HCT116 (cell line): Measurements from ENCODE around the gene HOXB2. TPM values are rescaled to one million over a fixed set of nuclear protein-coding genes. Genes with fewer than 3 reads are reported as not detected.

ENCODE experiments used
- ATAC-seq: fragments of 200-7000 bp; cut with Tn5 transposase; 2 replicates; pipeline ENCODE4 v1.9.1; 2020; ENCODE audit warnings: mild to moderate bottlenecking, moderate library complexity
- BruUV-seq: library from RNA; stranded (reverse); fragments of 400-500 nt; replicated peaks from 2 replicates; lab custom pipeline; 2021; lab: Mats Ljungman, UMichigan
- CTCF ChIA-PET: fragments of 300-600 bp; sonication (Branson Sonifier 250); formaldehyde crosslinking; loops from one replicate; lab custom pipeline; 2021; ENCODE audit warnings: antibody characterized with exemption; lab: Charles Lee
- POLR2A ChIA-PET: fragments of 300-600, 350-600 bp; sonication (Branson Sonifier 250); formaldehyde crosslinking; loops from one replicate; lab custom pipeline; 2021; ENCODE audit warnings: antibody characterized with exemption; lab: Charles Lee
- RAD21 ChIA-PET, 2 experiments: fragments of 300-600 bp; sonication (Branson Sonifier 250); formaldehyde crosslinking; loops; one replicate each; lab custom pipeline; 2023; ENCODE audit warnings: low total read pairs in 2 of 2; ENCODE audit not compliant: uncharacterized antibody in 2 of 2, unreplicated experiment in 2 of 2, low non-redundant PET in 1 of 2; lab: Charles Lee
- DNase-seq: peaks from one replicate; pipeline ENCODE4 v3.0.0-alpha.2; 2010; ENCODE audit warnings: low read depth, low spot score
- H2AFZ ChIP-seq: fragments of 200-600 bp; shearing (Covaris generic), sonication (generic); 2 replicates; pipeline ENCODE4 v1.6.1; 2017; ENCODE audit warnings: low read depth, mixed run types, mixed read lengths, antibody characterized with exemption, low read length; ENCODE audit not compliant: poor library complexity, severe bottlenecking
- H3K27ac ChIP-seq: 2 replicates; pipeline ENCODE4 v1.5.1; 2012; ENCODE audit warnings: low read depth, low read length
- H3K27me3 ChIP-seq: fragments of 200-600 bp; sonication (generic); 2 replicates; pipeline ENCODE4 v1.6.1; 2016; ENCODE audit warnings: mixed run types, low read length, mixed read lengths; ENCODE audit not compliant: insufficient read depth
- H3K36me3 ChIP-seq, 2 experiments: fragments of 200-500 bp in 1 of 2; fragments of 200-600 bp in 1 of 2; sonication (Bioruptor generic) in 1 of 2; sonication (generic) in 1 of 2; 2 replicates each; pipeline versions ENCODE4 v1.5.1 to v1.6.1; 2014 to 2016; ENCODE audit warnings: low read length in 2 of 2, inconsistent platforms in 1 of 2, mixed read lengths in 1 of 2, mixed run types in 1 of 2; ENCODE audit not compliant: insufficient read depth in 2 of 2, control insufficient read depth in 1 of 2
- H3K4me1 ChIP-seq, 2 experiments: fragments of 200-600 bp in 1 of 2; sonication (generic) in 1 of 2; 2 replicates each; pipeline versions ENCODE4 v1.5.1 to v1.6.1; 2012 to 2017; ENCODE audit warnings: low read length in 2 of 2, inconsistent platforms in 1 of 2, mild to moderate bottlenecking in 1 of 2, mixed read lengths in 1 of 2, mixed run types in 1 of 2, moderate library complexity in 1 of 2; ENCODE audit not compliant: insufficient read depth in 2 of 2, control insufficient read depth in 1 of 2
- H3K4me2 ChIP-seq: fragments of 200-600 bp; sonication (generic); 2 replicates; pipeline ENCODE4 v1.6.1; 2017; ENCODE audit warnings: mixed run types, low read length, mixed read lengths
- H3K4me3 ChIP-seq, 2 experiments: fragments of 200-600 bp in 1 of 2; sonication (generic) in 1 of 2; replicated peaks in 1 of 2; 2 replicates each; pipeline ENCODE4 v1.5.1; 2011 to 2016; ENCODE audit warnings: low read length in 2 of 2, control low read depth in 1 of 2, low read depth in 1 of 2, mild to moderate bottlenecking in 1 of 2, mixed read lengths in 1 of 2, mixed run types in 1 of 2
- H3K79me2 ChIP-seq: fragments of 200-600 bp; sonication (generic); 2 replicates; pipeline ENCODE4 v1.6.1; 2017; ENCODE audit warnings: mild to moderate bottlenecking, mixed run types, low read length, moderate library complexity, mixed read lengths; ENCODE audit not compliant: insufficient read depth
- H3K9ac ChIP-seq: fragments of 200-600 bp; sonication (generic); 2 replicates; pipeline ENCODE4 v1.6.1; 2016; ENCODE audit warnings: low read length, mixed read lengths
- H3K9me2 ChIP-seq: fragments of 200-600 bp; sonication (generic), shearing (Covaris generic); 2 replicates; pipeline ENCODE4 v1.6.1; 2017; ENCODE audit warnings: mixed run types, mild to moderate bottlenecking, moderate library complexity; ENCODE audit not compliant: insufficient read depth
- H3K9me3 ChIP-seq, 2 experiments: fragments of 200-500 bp in 1 of 2; fragments of 200-600 bp in 1 of 2; sonication (Bioruptor generic) in 1 of 2; sonication (generic) in 1 of 2; 2 replicates each; pipeline ENCODE4 v1.6.1; 2014 to 2017; ENCODE audit warnings: low read length in 2 of 2, mixed read lengths in 2 of 2, inconsistent platforms in 1 of 2, low read depth in 1 of 2, mild to moderate bottlenecking in 1 of 2, mixed run types in 1 of 2, moderate library complexity in 1 of 2; ENCODE audit not compliant: control insufficient read depth in 1 of 2, insufficient read depth in 1 of 2
- H4K20me1 ChIP-seq: fragments of 200-600 bp; sonication (generic), shearing (Covaris generic); 2 replicates; pipeline ENCODE4 v1.6.1; 2017; ENCODE audit warnings: mixed run types, mild to moderate bottlenecking, moderate library complexity; ENCODE audit not compliant: insufficient read depth
- CBX3 ChIP-seq: IDR thresholded peaks from 2 replicates; pipeline ENCODE4 v1.6.1; 2012; ENCODE audit warnings: low read depth
- EGR1 ChIP-seq: IDR thresholded peaks from 2 replicates; pipeline ENCODE4 v1.6.1; 2012; ENCODE audit warnings: low read depth
- EZH2phosphoT487 ChIP-seq: fragments of 200-600 bp; IDR thresholded peaks from 2 replicates; pipeline ENCODE4 v1.6.1; 2018; ENCODE audit warnings: antibody characterized with exemption, borderline replicate concordance
- JUND ChIP-seq: IDR thresholded peaks from 2 replicates; pipeline ENCODE4 v1.6.1; 2012
- YY1 ChIP-seq: IDR thresholded peaks from 2 replicates; pipeline ENCODE4 v1.6.1; 2011; ENCODE audit warnings: low read length, low read depth, moderate library complexity, mild to moderate bottlenecking; ENCODE audit not compliant: insufficient replicate concordance; ENCODE audit errors: extremely low read depth
- ZFX ChIP-seq: fragments of 450-650 bp; IDR thresholded peaks from 2 replicates; pipeline ENCODE4 v1.6.1; 2017
- ZNF274 ChIP-seq: fragments of 200-500 bp; sonication (Bioruptor generic); IDR thresholded peaks from 2 replicates; pipeline ENCODE4 v1.6.1; 2014; ENCODE audit warnings: mild to moderate bottlenecking, low read depth, low read length, inconsistent platforms
- intact Hi-C: fragments of 100-400 bp; cut with micrococcal nuclease; formaldehyde crosslinking; loops from 2 replicates; pipeline ENCODE4 v1.10.0; 2022
- total RNA-seq: library from RNA; stranded (reverse); gene quantifications from one replicate; pipeline ENCODE4 v1.2.1, GENCODE V29; 2021; ENCODE audit not compliant: unreplicated experiment
- TF ChIP-seq, protein P1 (sequence below): IDR thresholded peaks from 2 replicates; pipeline ENCODE4 v1.6.1; 2012; ENCODE audit warnings: low read depth
- TF ChIP-seq, protein P2 (sequence below): IDR thresholded peaks from 2 replicates; pipeline ENCODE4 v1.6.1; 2012
- TF ChIP-seq, protein P3 (sequence below): IDR thresholded peaks from 2 replicates; pipeline ENCODE4 v1.6.1; 2011; ENCODE audit warnings: mild to moderate bottlenecking, low read length, moderate library complexity; ENCODE audit not compliant: insufficient replicate concordance; ENCODE audit errors: extremely low read depth
- TF ChIP-seq, protein P4 (sequence below): IDR thresholded peaks from 2 replicates; pipeline ENCODE4 v1.6.1; 2012

The HOXB2 gene
- total RNA-seq, 1 experiment from 2014 or later: 2.0 TPM

DNA sequence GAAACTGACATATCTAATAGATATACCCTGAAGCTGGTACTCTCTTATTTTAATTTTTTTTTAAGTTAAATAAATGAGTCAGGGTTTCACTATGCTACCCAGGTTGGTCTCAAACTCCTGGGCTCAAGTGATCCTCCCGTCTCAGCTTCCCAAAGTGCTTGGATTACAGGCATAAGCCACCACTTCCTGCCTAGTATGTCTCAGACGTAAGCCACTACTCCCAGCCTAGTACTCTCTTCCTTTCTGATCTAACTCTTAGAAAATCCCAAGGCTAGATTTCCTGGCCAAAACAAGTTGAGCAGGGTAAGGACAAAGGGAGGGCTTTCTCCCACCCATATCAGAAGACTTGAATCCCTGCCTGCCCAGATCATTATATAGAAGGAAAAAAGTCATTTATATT lies 47.8 kb downstream of the HOXB2 start:
- ChIA-PET POLR2A (no interaction called here), RAD21 (no interaction called here), CTCF (interaction anchor here (1.4 kb wide), 1 partner anchor 9 kb away, joined by 3 read pairs; no protein-coding TSS in a partner anchor)
- H3K4me2 ChIP-seq: no peak overlapping the region
- intact Hi-C loops: no loop called here
- no peaks in the 10 kb centered on the region for H3K36me3 ChIP-seq
- BruUV-seq: no TSS peak
- H4K20me1 ChIP-seq: no peaks in the 10 kb centered on the region
- no peaks in the 10 kb centered on the region for H3K9me2 ChIP-seq
- no peak overlapping the region for H3K27ac ChIP-seq
- no peak overlapping the region for H3K4me3 ChIP-seq
- no peak overlapping the region for H2AFZ ChIP-seq
- no peaks in the 10 kb centered on the region for H3K27me3 ChIP-seq
- H3K4me1 ChIP-seq: peaks cover 6 to 20% of the 10 kb centered on the region in 2 experiments
- H3K9me3 ChIP-seq: no peaks in the 10 kb centered on the region
- DNase-seq: no peak
- no peak for ATAC-seq
- no peak for TF ChIP-seq CBX3
- TF ChIP-seq, protein P1, sequence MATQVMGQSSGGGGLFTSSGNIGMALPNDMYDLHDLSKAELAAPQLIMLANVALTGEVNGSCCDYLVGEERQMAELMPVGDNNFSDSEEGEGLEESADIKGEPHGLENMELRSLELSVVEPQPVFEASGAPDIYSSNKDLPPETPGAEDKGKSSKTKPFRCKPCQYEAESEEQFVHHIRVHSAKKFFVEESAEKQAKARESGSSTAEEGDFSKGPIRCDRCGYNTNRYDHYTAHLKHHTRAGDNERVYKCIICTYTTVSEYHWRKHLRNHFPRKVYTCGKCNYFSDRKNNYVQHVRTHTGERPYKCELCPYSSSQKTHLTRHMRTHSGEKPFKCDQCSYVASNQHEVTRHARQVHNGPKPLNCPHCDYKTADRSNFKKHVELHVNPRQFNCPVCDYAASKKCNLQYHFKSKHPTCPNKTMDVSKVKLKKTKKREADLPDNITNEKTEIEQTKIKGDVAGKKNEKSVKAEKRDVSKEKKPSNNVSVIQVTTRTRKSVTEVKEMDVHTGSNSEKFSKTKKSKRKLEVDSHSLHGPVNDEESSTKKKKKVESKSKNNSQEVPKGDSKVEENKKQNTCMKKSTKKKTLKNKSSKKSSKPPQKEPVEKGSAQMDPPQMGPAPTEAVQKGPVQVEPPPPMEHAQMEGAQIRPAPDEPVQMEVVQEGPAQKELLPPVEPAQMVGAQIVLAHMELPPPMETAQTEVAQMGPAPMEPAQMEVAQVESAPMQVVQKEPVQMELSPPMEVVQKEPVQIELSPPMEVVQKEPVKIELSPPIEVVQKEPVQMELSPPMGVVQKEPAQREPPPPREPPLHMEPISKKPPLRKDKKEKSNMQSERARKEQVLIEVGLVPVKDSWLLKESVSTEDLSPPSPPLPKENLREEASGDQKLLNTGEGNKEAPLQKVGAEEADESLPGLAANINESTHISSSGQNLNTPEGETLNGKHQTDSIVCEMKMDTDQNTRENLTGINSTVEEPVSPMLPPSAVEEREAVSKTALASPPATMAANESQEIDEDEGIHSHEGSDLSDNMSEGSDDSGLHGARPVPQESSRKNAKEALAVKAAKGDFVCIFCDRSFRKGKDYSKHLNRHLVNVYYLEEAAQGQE: no peak
- no peak for TF ChIP-seq ZNF274
- no peak for TF ChIP-seq JUND
- no peak for TF ChIP-seq ZFX
- TF ChIP-seq EGR1: no peak
- TF ChIP-seq, protein P2, sequence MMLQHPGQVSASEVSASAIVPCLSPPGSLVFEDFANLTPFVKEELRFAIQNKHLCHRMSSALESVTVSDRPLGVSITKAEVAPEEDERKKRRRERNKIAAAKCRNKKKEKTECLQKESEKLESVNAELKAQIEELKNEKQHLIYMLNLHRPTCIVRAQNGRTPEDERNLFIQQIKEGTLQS: no peak
- TF ChIP-seq EZH2phosphoT487: no peak
- TF ChIP-seq, protein P3, sequence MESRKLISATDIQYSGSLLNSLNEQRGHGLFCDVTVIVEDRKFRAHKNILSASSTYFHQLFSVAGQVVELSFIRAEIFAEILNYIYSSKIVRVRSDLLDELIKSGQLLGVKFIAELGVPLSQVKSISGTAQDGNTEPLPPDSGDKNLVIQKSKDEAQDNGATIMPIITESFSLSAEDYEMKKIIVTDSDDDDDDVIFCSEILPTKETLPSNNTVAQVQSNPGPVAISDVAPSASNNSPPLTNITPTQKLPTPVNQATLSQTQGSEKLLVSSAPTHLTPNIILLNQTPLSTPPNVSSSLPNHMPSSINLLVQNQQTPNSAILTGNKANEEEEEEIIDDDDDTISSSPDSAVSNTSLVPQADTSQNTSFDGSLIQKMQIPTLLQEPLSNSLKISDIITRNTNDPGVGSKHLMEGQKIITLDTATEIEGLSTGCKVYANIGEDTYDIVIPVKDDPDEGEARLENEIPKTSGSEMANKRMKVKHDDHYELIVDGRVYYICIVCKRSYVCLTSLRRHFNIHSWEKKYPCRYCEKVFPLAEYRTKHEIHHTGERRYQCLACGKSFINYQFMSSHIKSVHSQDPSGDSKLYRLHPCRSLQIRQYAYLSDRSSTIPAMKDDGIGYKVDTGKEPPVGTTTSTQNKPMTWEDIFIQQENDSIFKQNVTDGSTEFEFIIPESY: no peak
- TF ChIP-seq, protein P4, sequence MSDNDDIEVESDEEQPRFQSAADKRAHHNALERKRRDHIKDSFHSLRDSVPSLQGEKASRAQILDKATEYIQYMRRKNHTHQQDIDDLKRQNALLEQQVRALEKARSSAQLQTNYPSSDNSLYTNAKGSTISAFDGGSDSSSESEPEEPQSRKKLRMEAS: no peak
- TF ChIP-seq YY1: no peak
- no peaks in the 10 kb centered on the region for H3K79me2 ChIP-seq
- H3K9ac ChIP-seq: no peak overlapping the region
